Esophagus squamous epithelium (tissue), 4 donors: ENCODE results near the gene SALL1.

Source experiments
- CTCF ChIP-seq, 6 experiments: fragments of 450-650 bp in 4 of 6; fragments of 200-600 bp in 2 of 6; sonication (generic) in 2 of 6; IDR thresholded peaks; one replicate each; pipeline ENCODE4 v1.5.1; 2016 to 2019; ENCODE audit warnings: antibody characterized with exemption in 6 of 6, mild to moderate bottlenecking in 4 of 6, moderate library complexity in 4 of 6
- POLR2A ChIP-seq, 4 donors: fragments of 450-650 bp; IDR thresholded peaks; one replicate each; pipeline ENCODE4 v1.6.1; 2017; ENCODE audit warnings: antibody characterized with exemption in 4 of 4, mild to moderate bottlenecking in 4 of 4, moderate library complexity in 3 of 4

DNA sequence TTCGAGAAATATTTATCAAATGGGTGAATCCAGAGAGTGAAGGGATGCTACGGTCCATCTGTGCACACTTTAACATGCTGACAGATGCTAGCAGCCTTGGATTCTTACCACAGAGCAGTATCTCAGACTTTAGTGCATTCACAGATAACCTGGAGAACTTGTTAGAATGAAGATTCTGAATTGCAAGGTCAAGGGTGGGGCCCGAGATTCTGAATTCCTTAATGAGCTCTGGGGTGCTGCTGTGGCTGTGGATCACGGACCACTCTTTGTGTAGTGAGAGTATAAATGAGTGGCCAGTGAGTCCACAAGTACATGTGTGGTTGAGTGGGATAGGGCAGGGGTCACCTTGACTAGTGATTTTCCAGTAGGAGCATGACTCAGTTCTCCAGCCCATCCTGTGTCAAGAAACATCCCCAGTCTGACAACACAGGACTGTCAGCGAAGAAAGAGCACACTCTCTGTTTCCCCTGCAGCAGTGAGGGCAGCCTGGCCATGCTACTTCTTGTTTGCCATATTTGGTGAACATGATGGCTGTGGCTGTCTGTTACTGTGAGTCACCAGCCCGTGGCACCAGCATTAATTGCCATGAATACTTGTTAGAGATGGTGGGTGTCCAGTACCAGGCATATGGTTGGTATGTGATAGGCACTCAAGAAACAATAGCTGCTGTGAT lies 13.0 kb upstream of the SALL1 start:
- no peak for TF ChIP-seq CTCF (IDR thresholded peaks at IDR 0.05)
- TF ChIP-seq POLR2A (IDR thresholded peaks at IDR 0.05) = no peak
